DND-41 (cell line): Measurements from ENCODE around the gene FOXP1.

ENCODE experiments used
- CTCF ChIP-seq: IDR thresholded peaks from 2 replicates; pipeline ENCODE4 v1.5.1; 2012; ENCODE audit warnings: borderline replicate concordance, low read length, moderate library complexity, mild to moderate bottlenecking; ENCODE audit not compliant: poor library complexity, severe bottlenecking; ENCODE audit errors: extremely low read depth
- EZH2 ChIP-seq: IDR thresholded peaks from 3 replicates; pipeline ENCODE4 v1.6.1; 2012; ENCODE audit warnings: borderline replicate concordance, low read depth, mild to moderate bottlenecking, moderate library complexity, low read length, inconsistent platforms; ENCODE audit not compliant: severe bottlenecking

DNA sequence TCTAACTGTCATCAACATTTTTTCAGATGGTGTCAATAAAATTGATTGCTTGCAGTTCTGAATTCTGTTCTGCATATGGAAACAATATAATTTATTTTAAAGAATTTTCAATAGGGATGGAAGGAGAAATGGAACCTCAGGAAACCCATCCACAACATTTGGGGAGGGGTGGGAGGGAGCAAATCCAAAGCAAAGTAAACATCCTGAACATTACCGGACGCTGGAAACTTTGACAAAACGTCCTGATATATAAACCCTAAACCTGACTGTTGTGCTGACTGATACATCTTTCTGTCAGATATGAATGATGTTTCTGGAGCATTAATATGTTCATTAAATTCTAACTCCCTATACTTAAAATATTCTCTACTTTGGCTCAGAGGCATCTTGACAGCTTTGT is 479.0 kb downstream of the FOXP1 start:
- TF ChIP-seq CTCF: no peak
- no peak for TF ChIP-seq EZH2
